Medulla oblongata (tissue), 1 donor: ENCODE data around the gene WDR74.
"Not testable (repeated sequence)": the region's sequence is repeated elsewhere in the genome, so short reads cannot be mapped to it uniquely, and the experiment has no call there.

ENCODE experiments used
- DNase-seq: peaks from one replicate; pipeline ENCODE4 v3.0.0-alpha.2; 2015; ENCODE audit errors: extremely low spot score

Gene WDR74

GRCh38 chr11:62839050-62839945 lies at the start of gene WDR74:
Gene WDR74 (minus strand): TSS chr11:62839590. CDS start chr11:62839570, 20 bp downstream.
- DNase-seq = peak; percentile 97

GRCh38 chr11:62889126-62889483 lies 49.7 kb upstream of the WDR74 start:
- DNase-seq = no peak

- DNase-seq = no peak
Measured at GRCh38 chr11:62888406-62888805, 49.0 kb upstream of the WDR74 start.

GRCh38 chr11:62885137-62885750 lies 45.9 kb upstream of the WDR74 start:
- no peak for DNase-seq

GRCh38 chr11:62883673-62884072 lies 44.3 kb upstream of the WDR74 start:
- DNase-seq = peak; percentile 62

- peak; percentile 34 for DNase-seq
Measured at GRCh38 chr11:62882788-62883501, 43.6 kb upstream of the WDR74 start.

GRCh38 chr11:62882431-62882749 lies 43.0 kb upstream of the WDR74 start:
- no peak for DNase-seq

GRCh38 chr11:62881579-62882430 lies 42.4 kb upstream of the WDR74 start:
- DNase-seq = peak; percentile 96

GRCh38 chr11:62880803-62881578 lies 41.6 kb upstream of the WDR74 start, which contains the start of gene SLC3A2:
Gene SLC3A2 (plus strand): TSS chr11:62880896. CDS start chr11:62881024, 128 bp downstream.
- peak; percentile 93 for DNase-seq

GRCh38 chr11:62880231-62880802 lies 40.9 kb upstream of the WDR74 start:
- DNase-seq = no peak

GRCh38 chr11:62879235-62879978 lies 40.0 kb upstream of the WDR74 start:
- DNase-seq = peak; percentile 81

- no peak for DNase-seq
Measured at GRCh38 chr11:62876712-62877111, 37.3 kb upstream of the WDR74 start.

GRCh38 chr11:62875698-62876478 lies 36.5 kb upstream of the WDR74 start:
- no peak for DNase-seq

- DNase-seq = no peak
Measured at GRCh38 chr11:62874851-62875250, 35.5 kb upstream of the WDR74 start.

GRCh38 chr11:62865635-62866034 lies 26.2 kb upstream of the WDR74 start:
- no peak for DNase-seq

- no peak for DNase-seq
Measured at GRCh38 chr11:62863687-62864335, 24.4 kb upstream of the WDR74 start.

GRCh38 chr11:62861564-62862192 lies 22.3 kb upstream of the WDR74 start:
- not testable (repeated sequence) for DNase-seq
